Testis (tissue), 3 donors: ENCODE measurements around the gene ZNF689. TPM values are rescaled to one million over a fixed set of nuclear protein-coding genes. Genes with fewer than 3 reads are reported as not detected.
A peak's percentile ranks its signal among the peaks of the same experiment; 100 is the strongest.

Experiments used
- DNase-seq: peaks from one replicate; pipeline ENCODE4 v3.0.0-alpha.2; 2019
- H3K27ac ChIP-seq, 2 donors: fragments of 200-600 bp; sonication (generic); one replicate each; pipeline ENCODE4 v1.5.1; 2019
- H3K27me3 ChIP-seq: fragments of 200-600 bp; sonication (generic); one replicate; pipeline ENCODE4 v1.5.1; 2019
- H3K36me3 ChIP-seq: fragments of 200-600 bp; sonication (generic); one replicate; pipeline ENCODE4 v1.5.1; 2017; ENCODE audit warnings: low read depth; ENCODE audit errors: missing control alignments
- H3K4me1 ChIP-seq: fragments of 200-600 bp; sonication (generic); one replicate; pipeline ENCODE4 v1.5.1; 2019
- H3K4me3 ChIP-seq, 2 donors: fragments of 200-600 bp; sonication (generic); one replicate each; pipeline ENCODE4 v1.5.1; 2017 to 2019
- H3K9me3 ChIP-seq: fragments of 200-600 bp; sonication (generic); one replicate; pipeline ENCODE4 v1.5.1; 2017
- POLR2A ChIP-seq: fragments of 450-650 bp; IDR thresholded peaks from one replicate; pipeline ENCODE4 v1.6.1; 2017; ENCODE audit warnings: antibody characterized with exemption, mild to moderate bottlenecking, moderate library complexity
- WGBS, 2 donors: methylation state at CpG; one replicate each; pipeline ENCODE4 v1.1.5; 2018; 5-methylcytosine and 5-hydroxymethylcytosine counted together
- intact Hi-C: fragments of 100-400 bp; cut with DNase I; formaldehyde crosslinking; loops from one replicate; pipeline ENCODE4 v1.15.1; 2023; ENCODE audit warnings: low total_unique reads
- polyA plus RNA-seq: library from polyadenylated mRNA; stranded (reverse); fragments of 350-450 nt; fragmentation: Illumina TruSeq; extraction: RNeasy Lipid Tissue Mini Kit (QIAGEN cat#74804); gene quantifications from one replicate; pipeline ENCODE4 v1.2.3, GENCODE V29; 2014; ENCODE audit warnings: low read depth, low replicate concordance; ENCODE audit not compliant: insufficient read depth
- total RNA-seq, 2 donors: library from RNA; depleted of rRNA; stranded (reverse); fragments of >200 nt; gene quantifications; one replicate each; pipeline ENCODE4 v1.2.3, GENCODE V29; 2016
- TF ChIP-seq, protein P1 (sequence below), 3 experiments: fragments of 450-650 bp in 2 of 3; fragments of 200-600 bp in 1 of 3; sonication (generic) in 1 of 3; IDR thresholded peaks; one replicate each; pipeline ENCODE4 v1.5.1; 2016 to 2019; ENCODE audit warnings: antibody characterized with exemption in 3 of 3, mild to moderate bottlenecking in 2 of 3, moderate library complexity in 1 of 3

The ZNF689 gene
- total and polyA plus RNA-seq, 3 donors from 2014 or later, result 33.0 to 82.7 (median 41.3) TPM

DNA sequence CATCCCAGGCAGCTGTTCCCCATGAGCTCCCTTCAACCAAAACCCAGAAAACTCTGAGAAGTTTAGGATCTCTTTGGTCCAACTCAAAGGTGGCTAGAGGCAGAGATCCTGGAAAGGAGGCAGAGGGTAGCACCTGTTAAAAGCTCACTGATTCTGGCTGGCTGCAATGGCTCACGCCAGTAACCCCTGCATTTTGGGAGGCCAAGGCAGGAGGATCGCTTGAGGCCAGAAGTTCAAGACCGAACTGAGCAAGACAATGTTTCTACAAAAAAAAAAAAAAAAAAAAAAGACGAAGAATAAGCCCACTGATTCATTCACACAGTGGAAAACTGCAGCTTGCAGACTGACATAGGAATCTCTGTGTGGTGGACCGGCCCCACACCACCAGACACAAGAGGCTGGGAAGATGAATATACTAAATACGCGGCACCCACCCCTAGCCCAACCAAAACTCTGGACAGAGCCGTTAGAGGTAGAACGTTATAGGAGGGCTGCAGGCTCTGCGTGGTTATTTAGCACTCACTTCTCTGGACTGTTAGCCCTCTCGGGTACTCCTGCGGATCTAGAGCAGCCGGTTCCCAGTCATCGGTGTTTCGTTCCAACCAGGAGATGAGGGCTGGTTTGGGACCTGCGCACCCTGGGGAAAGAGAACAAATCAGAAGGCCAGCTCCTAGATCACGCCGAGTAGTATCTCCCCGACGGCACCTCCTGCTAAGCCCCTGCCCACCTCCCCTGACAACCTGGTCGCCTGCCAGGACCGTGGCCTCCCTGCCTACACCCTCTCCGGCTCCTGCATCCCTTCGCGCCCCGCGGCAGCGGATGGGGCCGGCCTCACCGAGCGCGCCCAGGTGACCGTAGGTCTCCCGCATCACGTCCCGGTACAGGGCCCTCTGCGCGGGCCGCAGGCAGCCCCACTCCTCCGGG, 925 bp downstream of the ZNF689 start:
- no peaks in the 10 kb centered on the region for H3K9me3 ChIP-seq
- no peaks in the 10 kb centered on the region for H3K36me3 ChIP-seq
- no peaks in the 10 kb centered on the region for H3K4me1 ChIP-seq
- peak; percentile 63 for DNase-seq
- intact Hi-C loops, result no loop called here
- no peaks in the 10 kb centered on the region for H3K27me3 ChIP-seq
- TF ChIP-seq POLR2A, result no peak
- TF ChIP-seq, protein P1, sequence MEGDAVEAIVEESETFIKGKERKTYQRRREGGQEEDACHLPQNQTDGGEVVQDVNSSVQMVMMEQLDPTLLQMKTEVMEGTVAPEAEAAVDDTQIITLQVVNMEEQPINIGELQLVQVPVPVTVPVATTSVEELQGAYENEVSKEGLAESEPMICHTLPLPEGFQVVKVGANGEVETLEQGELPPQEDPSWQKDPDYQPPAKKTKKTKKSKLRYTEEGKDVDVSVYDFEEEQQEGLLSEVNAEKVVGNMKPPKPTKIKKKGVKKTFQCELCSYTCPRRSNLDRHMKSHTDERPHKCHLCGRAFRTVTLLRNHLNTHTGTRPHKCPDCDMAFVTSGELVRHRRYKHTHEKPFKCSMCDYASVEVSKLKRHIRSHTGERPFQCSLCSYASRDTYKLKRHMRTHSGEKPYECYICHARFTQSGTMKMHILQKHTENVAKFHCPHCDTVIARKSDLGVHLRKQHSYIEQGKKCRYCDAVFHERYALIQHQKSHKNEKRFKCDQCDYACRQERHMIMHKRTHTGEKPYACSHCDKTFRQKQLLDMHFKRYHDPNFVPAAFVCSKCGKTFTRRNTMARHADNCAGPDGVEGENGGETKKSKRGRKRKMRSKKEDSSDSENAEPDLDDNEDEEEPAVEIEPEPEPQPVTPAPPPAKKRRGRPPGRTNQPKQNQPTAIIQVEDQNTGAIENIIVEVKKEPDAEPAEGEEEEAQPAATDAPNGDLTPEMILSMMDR (IDR thresholded peaks at IDR 0.05), result no peak
- peak overlapping the region; percentile 89 to 96 for H3K4me3 ChIP-seq
- peak overlapping the region; percentile 86 to 99 for H3K27ac ChIP-seq
- WGBS, 2 donors, result 8 to 13% methylated on average over 24 to 40 of the region's 40 CpGs

DNA sequence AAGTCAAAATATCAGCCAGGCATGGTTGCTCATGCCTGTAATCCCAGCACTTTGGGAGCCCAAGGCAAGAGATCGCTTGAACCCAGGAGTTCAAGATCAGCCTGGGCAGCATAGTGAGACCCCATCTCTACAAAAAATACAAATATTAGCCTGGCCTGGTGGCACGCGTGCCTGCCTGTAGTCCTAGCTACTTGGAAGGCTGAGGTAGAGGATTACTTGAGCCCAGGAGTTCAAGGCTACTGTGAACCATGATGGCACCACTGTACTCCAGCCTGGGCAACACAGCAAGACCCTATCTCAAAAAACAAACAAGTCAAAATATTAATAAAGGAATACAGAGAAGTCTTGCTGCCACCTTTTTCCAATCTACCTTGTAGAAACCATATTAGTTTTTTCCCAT, 4.2 kb downstream of the ZNF689 start:
- no peak for TF ChIP-seq POLR2A
- TF ChIP-seq, protein P1 (IDR thresholded peaks at IDR 0.05), result no peak
- no peak overlapping the region for H3K27ac ChIP-seq
- 96 to 100% methylated on average over 3 of the region's 3 CpGs for WGBS, 2 donors
- no peak overlapping the region for H3K4me3 ChIP-seq
- H3K36me3 ChIP-seq, result no peaks in the 10 kb centered on the region
- H3K4me1 ChIP-seq, result peaks cover 6% of the 10 kb centered on the region
- H3K9me3 ChIP-seq, result no peaks in the 10 kb centered on the region
- H3K27me3 ChIP-seq, result no peaks in the 10 kb centered on the region
- intact Hi-C loops, result no loop called here
- DNase-seq, result no peak

DNA sequence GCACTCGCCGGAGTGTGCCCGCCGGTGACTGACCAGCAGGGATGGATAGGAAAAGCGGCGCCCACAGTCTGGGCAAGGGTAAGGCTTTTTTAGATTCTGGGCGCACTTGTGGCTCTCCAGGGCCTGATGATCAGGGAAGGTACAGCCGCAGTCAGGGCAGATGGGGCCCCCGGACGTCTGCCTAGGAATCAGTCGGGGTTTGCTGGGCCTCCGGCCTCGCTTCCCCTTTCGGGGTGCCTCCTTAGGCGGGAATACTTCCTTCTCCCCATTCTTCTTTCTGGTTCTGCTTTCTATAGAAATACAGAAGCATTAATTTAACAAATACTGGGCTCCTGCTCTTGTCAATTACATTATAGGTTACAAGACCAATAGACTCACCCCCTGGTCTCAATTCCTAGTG, 5.0 kb downstream of the ZNF689 start:
- Histone ChIP-seq H3K36me3 (no peaks in the 10 kb centered on the region), H3K4me3 (peak overlapping the region in 1 of 2 donors; percentile 30), H3K27me3 (no peaks in the 10 kb centered on the region), H3K9me3 (no peaks in the 10 kb centered on the region), H3K27ac (no peak overlapping the region), H3K4me1 (peaks cover 6% of the 10 kb centered on the region)
- intact Hi-C loops, result no loop called here
- no peak for DNase-seq
- TF ChIP-seq, protein P1 (IDR thresholded peaks at IDR 0.05), result no peak
- no peak for TF ChIP-seq POLR2A
- WGBS, 2 donors, result 75 to 78% methylated on average over 9 to 15 of the region's 15 CpGs

DNA sequence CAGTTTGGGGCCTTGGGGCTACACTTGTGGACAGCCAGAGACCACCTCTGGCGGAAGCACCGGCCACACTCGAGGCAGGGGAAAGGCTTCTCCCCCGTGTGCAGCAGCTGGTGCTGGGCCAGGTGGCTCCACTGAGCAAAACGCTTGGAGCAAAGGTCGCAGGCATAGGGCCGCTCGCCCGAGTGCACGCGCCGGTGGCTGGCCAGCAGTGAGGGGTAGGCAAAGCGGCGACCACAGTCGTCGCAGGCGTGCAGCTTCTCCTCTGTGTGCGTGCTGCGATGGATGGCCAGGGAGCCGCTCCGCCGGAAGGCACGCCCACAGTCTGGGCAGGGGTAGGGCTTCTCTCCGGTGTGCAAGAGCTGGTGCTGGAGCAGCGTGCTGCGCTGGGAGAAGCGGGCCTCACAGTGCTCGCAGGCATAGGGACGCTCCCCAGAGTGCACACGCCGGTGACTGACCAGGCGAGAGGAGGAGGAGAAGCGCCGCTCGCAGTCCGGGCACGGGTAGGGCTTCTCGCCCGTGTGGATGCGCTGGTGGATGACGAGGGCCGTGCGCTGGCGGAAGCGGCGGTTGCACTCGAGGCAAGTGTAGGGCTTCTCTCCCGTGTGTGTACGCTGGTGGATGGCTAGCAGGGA, 5.8 kb downstream of the ZNF689 start:
- Histone ChIP-seq H3K9me3 (no peaks in the 10 kb centered on the region), H3K27me3 (no peaks in the 10 kb centered on the region), H3K4me3 (peak overlapping the region in 1 of 2 donors; percentile 30), H3K36me3 (no peaks in the 10 kb centered on the region), H3K4me1 (peaks cover 6% of the 10 kb centered on the region), H3K27ac (no peak overlapping the region)
- no peak for DNase-seq
- TF ChIP-seq POLR2A, result no peak
- TF ChIP-seq, protein P1 (IDR thresholded peaks at IDR 0.05), result no peak
- WGBS, 2 donors, result 83 to 88% methylated on average over 15 to 49 of the region's 49 CpGs
- intact Hi-C loops, result no loop called here
